Neuron (in vitro differentiated cells): ENCODE measurements around the gene BICDL1.

Experiments used
- H2AFZ ChIP-seq: one replicate; pipeline ENCODE4 v1.6.1; 2013; ENCODE audit warnings: low read depth, mild to moderate bottlenecking, inconsistent platforms, low read length, moderate library complexity
- H3K27me3 ChIP-seq: one replicate; pipeline ENCODE4 v1.6.1; 2013; ENCODE audit warnings: low read length; ENCODE audit not compliant: insufficient read depth
- H3K36me3 ChIP-seq: one replicate; pipeline ENCODE4 v1.6.1; 2013; ENCODE audit warnings: low read length; ENCODE audit not compliant: insufficient read depth
- H3K4me1 ChIP-seq: one replicate; pipeline ENCODE4 v1.6.1; 2013; ENCODE audit warnings: low read length; ENCODE audit not compliant: insufficient read depth
- H3K4me3 ChIP-seq: 2 replicates; pipeline ENCODE4 v1.5.1; 2013; ENCODE audit warnings: mild to moderate bottlenecking, low read length, moderate library complexity
- H3K9me3 ChIP-seq: one replicate; pipeline ENCODE4 v1.6.1; 2013; ENCODE audit warnings: low read length

The BICDL1 gene

DNA sequence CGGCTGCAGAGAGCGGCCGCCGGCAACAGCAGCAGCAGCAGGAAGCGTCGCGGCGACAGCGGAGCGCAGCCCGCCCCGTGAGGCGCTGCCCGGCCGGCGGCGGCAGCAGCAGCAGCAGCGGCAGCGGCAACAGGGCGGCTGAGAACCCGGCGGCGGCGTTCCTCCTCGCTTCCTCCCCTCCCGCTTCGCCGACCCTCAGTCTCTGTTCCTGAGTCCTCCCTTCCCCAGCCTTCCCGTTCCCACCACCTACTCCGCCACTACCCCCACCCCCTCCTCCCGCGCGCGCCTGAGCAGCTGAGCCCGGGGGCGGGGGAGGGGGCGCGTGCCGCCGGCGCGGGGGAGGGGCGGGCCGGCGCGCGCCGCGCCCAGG lies 310 bp downstream of the BICDL1 start:
- H3K9me3 ChIP-seq = no peaks in the 10 kb centered on the region
- H3K4me3 ChIP-seq = peak overlapping the region; percentile 72
- peak overlapping the region; percentile 35 for H2AFZ ChIP-seq
- H3K36me3 ChIP-seq = no peaks in the 10 kb centered on the region
- H3K4me1 ChIP-seq = peaks cover 11% of the 10 kb centered on the region
- H3K27me3 ChIP-seq = peaks cover 6% of the 10 kb centered on the region

DNA sequence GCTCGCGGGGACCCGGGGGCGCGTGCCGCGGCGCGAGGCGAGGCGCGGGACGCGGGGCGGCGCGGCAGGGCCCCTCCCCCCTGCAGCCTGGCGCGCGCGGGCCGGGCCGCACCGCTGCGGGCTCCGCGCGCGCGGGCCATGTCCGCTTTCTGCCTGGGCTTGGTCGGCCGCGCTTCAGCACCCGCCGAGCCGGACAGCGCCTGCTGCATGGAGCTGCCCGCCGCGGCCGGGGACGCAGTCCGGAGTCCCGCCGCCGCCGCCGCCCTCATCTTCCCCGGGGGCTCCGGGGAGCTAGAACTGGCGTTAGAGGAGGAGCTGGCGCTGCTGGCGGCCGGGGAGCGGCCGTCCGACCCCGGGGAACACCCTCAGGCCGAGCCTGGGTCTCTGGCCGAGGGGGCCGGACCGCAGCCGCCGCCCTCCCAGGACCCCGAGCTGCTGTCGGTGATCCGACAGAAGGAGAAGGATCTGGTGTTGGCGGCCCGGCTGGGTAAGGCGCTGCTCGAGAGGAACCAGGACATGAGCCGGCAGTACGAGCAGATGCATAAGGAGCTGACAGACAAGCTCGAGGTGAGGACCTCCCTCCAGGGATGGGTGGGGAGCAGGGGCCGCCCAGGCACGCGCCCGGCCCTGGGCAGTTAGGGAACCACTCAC lies 820 bp downstream of the BICDL1 start:
- Histone ChIP-seq H3K4me3 (peak overlapping the region; percentile 63), H3K36me3 (no peaks in the 10 kb centered on the region), H3K27me3 (peaks cover 6% of the 10 kb centered on the region), H3K4me1 (peaks cover 11% of the 10 kb centered on the region), H2AFZ (peak overlapping the region; percentile 77), H3K9me3 (no peaks in the 10 kb centered on the region)

DNA sequence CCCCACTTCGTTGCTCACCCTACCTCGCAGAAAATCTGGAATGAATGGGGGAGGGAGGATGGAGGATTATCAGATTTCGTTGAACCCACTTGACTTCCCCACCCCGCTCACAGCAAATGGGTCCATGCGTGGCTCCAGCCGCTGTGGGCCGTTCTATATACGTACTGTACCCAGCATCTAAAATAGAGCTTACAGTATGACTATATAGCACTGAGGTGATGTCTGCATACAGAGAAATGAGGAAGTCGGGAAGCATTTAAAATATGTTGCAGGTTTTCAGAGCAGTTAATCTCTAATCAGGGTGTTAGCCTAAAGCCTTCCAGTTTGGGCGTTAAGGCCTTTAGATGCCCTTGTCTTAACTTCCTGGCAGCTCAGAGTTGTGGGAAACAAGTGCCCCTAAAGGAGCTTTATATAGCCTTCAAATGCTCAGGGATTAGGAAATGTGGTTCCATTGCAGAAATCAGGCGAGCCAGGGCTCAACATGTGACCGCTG lies 1.4 kb downstream of the BICDL1 start:
- Histone ChIP-seq H3K9me3 (no peaks in the 10 kb centered on the region), H3K36me3 (no peaks in the 10 kb centered on the region), H3K4me1 (peaks cover 11% of the 10 kb centered on the region), H2AFZ (peak overlapping the region; percentile 77), H3K4me3 (peak overlapping the region; percentile 63), H3K27me3 (peaks cover 6% of the 10 kb centered on the region)

DNA sequence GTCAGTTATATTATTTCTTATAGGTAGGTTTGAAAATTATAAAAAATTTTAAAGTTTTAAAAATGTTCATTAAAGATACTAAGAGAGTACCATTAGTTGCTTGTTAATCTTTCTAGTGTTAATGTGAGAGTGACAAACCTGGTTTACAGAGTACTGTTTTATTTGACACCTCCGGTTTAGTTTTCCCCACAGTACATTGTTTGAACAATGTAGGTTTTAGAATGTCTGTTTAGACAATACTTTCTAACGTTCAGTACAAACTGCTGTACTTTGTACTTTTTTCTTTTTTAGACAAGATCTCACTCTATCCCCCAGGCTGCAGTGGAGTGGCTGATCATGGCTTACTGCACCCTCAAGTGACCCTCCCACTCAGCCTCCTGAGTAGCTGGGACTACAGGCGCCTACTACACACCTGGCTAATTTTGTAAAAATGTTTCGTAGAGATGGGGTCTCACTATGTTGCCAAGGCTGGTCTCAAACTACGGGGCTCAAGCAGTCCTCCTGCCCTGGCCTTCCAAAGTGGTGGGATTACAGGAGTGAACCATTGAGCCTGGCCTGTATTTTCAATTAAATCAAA lies 3.2 kb downstream of the BICDL1 start:
- no peaks in the 10 kb centered on the region for H3K9me3 ChIP-seq
- no peak overlapping the region for H2AFZ ChIP-seq
- no peak overlapping the region for H3K4me3 ChIP-seq
- no peaks in the 10 kb centered on the region for H3K36me3 ChIP-seq
- peaks cover 11% of the 10 kb centered on the region for H3K4me1 ChIP-seq
- H3K27me3 ChIP-seq = no peaks in the 10 kb centered on the region

DNA sequence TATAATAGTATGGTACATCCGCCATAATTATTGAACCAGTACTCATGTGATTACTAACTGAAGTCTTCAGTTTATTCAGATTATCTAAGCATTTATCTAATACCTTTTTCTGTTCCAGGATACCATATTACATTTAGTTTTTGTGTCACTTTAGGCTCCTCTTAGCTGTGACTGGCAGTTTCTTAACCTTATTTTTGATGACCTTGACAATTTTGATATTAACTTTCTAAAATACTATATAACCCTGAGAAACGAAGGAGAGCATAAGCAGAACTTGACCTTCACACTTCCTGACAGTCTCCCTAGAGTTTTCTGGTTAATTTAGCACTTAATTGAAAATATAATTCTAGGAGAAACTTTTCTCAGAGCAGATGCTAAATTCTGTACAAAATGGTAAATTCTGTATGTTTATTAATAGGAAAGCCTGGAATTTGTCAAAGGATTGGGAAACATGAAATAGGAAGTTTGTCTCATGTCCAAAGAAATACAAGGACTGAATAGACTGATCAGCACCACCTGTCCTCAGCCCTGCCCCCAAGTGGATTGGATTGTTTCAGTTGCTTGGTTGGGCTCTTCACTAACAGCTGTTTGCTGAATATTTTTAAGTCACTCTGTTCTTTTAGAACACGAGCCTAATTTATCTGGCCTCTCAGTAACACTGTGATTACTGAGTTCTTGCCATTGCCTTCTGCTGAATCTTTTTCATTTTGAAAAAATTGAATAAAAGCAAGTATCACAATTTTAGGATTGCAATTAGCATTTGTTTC lies 6.0 kb downstream of the BICDL1 start:
- no peaks in the 10 kb centered on the region for H3K27me3 ChIP-seq
- no peaks in the 10 kb centered on the region for H3K9me3 ChIP-seq
- no peaks in the 10 kb centered on the region for H3K36me3 ChIP-seq
- H3K4me3 ChIP-seq = no peak overlapping the region
- no peak overlapping the region for H2AFZ ChIP-seq
- H3K4me1 ChIP-seq = peaks cover 6% of the 10 kb centered on the region

DNA sequence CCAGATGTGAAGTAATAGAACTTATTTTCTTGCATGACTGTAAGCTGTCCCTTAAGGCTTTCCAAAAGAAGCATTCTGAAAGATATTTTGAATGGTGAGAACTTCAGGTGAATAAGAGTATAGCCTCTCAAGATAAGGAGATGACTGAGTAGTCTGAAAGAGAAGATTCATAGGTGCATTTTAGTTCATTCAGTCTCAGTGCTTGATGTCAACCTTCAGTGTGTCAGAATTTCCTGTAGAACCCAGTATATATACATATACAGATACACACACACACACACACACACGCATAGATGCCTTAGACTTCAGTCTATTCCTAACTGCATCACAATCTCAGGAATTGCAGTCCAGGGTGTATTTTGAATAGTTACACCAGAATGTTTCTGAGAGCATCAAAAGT lies 7.4 kb downstream of the BICDL1 start:
- Histone ChIP-seq H3K36me3 (no peaks in the 10 kb centered on the region), H2AFZ (no peak overlapping the region), H3K9me3 (no peaks in the 10 kb centered on the region), H3K4me1 (no peaks in the 10 kb centered on the region), H3K4me3 (no peak overlapping the region), H3K27me3 (no peaks in the 10 kb centered on the region)

DNA sequence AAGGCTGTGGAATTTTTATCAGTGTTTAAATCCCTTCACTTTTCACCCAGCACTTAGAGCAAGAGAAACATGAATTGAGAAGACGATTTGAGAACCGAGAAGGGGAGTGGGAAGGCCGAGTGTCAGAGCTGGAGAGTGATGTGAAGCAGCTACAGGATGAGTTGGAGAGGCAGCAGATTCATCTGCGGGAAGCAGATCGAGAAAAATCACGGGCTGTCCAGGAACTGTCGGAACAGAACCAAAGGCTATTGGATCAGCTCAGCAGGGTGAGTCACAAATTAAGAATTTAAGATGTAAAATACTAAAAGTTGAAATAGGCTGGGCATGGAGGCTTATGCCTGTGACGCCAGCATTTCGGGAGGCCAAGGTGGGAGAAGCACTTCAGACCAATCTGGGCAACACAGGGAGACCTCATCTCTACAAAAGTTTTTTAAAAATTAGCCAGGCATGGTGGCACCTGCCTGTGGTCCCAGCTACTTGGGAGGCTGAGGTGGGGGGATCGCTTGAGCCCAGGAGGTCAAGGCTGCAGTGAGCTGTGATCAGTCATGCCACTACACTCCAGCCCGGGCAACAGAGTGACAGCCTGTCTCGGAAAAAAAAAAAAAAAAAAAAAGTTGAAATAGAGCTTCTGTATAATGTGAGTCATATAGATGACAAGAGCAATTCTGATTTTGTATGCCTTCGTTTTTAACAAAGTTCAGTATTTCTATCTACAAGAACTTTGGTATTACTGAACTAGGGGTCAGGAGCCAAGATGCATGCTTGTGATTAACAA lies 9.6 kb downstream of the BICDL1 start:
- Histone ChIP-seq H3K4me1 (no peaks in the 10 kb centered on the region), H3K9me3 (no peaks in the 10 kb centered on the region), H3K27me3 (no peaks in the 10 kb centered on the region), H3K4me3 (no peak overlapping the region), H3K36me3 (no peaks in the 10 kb centered on the region), H2AFZ (no peak overlapping the region)

DNA sequence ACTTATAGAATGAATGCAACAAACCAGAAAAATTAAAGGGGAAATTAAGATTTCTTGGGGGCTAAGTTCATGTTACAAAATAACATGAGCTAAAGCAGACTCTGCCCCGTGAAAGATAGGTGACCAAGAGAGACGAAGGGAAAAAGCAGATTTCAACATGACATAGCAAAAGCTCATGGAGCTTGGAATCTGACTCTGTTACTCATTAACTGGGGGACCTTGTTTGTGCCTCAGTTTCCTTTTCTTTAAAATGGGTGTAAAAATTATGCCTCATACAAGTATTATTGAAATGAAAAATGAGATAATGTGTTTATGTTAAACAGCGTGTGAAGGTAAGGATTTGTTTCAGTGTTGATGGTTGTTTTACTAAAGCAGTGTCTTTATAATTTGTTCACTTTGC lies 11.5 kb downstream of the BICDL1 start:
- Histone ChIP-seq H3K36me3 (no peaks in the 10 kb centered on the region), H3K27me3 (no peaks in the 10 kb centered on the region), H3K4me3 (no peak overlapping the region), H2AFZ (no peak overlapping the region), H3K9me3 (no peaks in the 10 kb centered on the region), H3K4me1 (no peaks in the 10 kb centered on the region)

DNA sequence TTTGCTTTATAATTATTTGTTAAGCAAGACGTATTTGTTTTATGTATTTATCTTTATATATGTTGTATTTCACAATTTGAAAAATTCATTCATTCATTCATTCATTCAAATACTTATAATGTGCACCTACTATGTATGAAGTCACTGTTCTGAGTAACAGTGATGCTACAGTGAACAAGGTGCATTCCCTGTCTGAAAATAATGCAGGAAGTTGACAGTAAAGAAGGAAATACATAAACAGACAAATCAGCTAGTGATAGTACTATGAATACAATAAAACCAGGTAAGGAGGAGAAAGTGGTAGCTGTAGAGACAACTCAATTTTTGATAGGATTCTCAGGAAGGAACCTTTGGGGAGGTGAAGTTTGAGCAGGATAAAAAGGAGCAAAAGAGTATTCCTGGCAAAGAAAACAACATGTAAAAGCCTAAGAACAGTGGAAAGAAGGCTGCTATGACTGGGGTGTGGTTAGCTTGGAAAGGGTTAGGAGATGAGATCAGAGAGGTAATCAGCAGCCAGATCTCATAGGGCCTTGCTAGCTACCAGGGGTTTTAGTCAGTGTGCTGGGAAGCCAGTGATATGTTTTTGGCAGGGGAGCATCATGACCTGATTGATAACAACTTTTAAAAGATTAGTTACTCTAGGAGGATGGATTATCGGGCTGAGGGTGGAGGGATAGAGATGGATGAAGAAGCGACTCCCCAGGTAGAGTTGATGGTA lies 17.4 kb downstream of the BICDL1 start:
- Histone ChIP-seq H3K4me3 (no peak overlapping the region), H3K36me3 (no peaks in the 10 kb centered on the region), H3K4me1 (peaks cover under 1% of the 10 kb centered on the region), H3K27me3 (no peaks in the 10 kb centered on the region), H3K9me3 (no peaks in the 10 kb centered on the region), H2AFZ (no peak overlapping the region)

DNA sequence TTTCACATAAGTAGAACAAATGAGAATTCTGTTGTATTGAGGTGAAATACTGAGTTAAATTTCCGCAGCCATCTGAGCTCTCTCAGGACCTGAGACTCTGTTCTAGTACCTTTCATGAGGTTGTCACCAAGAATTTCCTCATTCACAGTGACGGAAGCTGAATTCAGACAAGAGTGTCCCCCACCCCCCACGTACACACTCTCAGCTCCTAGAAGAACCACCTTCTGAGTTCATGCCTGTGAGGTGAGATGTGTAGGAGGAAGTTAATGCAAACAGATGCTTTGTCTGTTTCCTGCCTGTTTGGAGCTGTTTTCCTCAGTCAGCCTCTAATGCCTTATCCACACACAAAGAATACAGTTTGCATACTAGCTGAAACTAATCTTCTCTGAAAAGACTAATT lies 18.2 kb downstream of the BICDL1 start:
- Histone ChIP-seq H3K9me3 (no peaks in the 10 kb centered on the region), H3K4me3 (no peak overlapping the region), H3K27me3 (no peaks in the 10 kb centered on the region), H3K4me1 (peaks cover 9% of the 10 kb centered on the region), H2AFZ (no peak overlapping the region), H3K36me3 (no peaks in the 10 kb centered on the region)

DNA sequence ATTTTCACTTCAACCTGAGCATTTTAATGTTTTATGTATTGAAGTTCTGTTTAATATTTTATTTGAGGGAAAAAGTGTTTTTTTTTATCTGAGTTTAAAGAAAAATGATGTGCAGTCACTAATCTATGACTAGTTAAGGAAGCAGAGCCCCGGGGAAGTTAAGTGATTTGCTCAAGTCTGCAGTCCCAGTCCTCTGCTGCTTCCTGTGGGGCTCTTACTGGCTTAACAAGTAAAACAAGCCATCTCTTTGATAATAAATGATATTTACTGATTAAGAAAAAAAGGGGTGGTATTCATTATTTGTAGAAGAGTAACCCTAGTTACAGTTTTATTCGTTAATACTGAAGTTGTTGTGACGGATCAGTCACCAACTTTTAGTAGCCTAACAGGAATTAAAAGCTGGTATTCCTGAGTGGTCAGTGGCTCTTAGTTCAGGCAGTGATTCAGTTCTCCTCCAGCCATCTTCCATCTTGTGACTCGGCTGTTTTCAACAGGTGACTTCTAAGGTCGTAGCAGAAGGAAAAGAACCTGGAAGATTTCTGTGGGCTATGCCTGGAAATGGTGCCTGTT lies 21.7 kb downstream of the BICDL1 start:
- Histone ChIP-seq H3K9me3 (no peaks in the 10 kb centered on the region), H3K4me3 (no peak overlapping the region), H3K4me1 (peaks cover 14% of the 10 kb centered on the region), H3K27me3 (no peaks in the 10 kb centered on the region), H2AFZ (no peak overlapping the region), H3K36me3 (no peaks in the 10 kb centered on the region)

DNA sequence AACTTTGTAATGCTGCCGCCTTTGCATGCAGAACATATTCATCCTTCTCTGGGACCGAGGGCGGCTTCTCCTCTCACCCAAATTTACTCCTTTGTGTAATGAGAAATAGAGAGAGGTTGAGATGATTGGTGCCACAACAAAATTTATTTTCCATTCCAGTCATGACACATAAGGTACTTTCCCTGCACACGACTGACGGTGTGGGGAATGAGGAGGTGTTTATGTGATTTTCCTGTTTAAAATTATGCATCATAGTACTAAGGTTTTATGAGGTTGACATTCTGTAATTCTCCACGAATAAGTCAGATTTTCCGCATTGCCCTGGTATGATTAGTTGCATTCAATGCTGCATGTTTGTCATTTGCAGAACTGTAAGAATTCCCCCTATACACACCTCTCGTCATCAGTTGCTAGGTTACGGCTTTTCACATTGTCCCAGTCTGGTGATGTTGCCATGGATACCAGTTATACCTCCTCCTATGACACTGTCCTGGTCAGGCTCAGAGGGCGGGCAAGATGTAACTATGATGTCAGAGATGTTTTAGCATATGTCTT lies 23.1 kb downstream of the BICDL1 start:
- Histone ChIP-seq H3K27me3 (no peaks in the 10 kb centered on the region), H3K9me3 (no peaks in the 10 kb centered on the region), H3K36me3 (no peaks in the 10 kb centered on the region), H2AFZ (no peak overlapping the region), H3K4me1 (peaks cover 14% of the 10 kb centered on the region), H3K4me3 (no peak overlapping the region)
